HEK293T (cell line): ENCODE results near the gene DOCK3.
A peak's percentile ranks its signal among the peaks of the same experiment; 100 is the strongest.
"Not testable (repeated sequence)": the region's sequence is repeated elsewhere in the genome, so short reads cannot be mapped to it uniquely, and the experiment has no call there.

Experiments
- CTCF ChIA-PET: fragments of 350-600 bp; formaldehyde crosslinking; extraction: SDS; loops from one replicate; lab custom pipeline; 2021; ENCODE audit warnings: antibody characterized with exemption, inconsistent platforms; lab: Yijun Ruan, JAX
- POLR2A ChIA-PET: fragments of 350-600 bp; formaldehyde crosslinking; extraction: SDS; loops from one replicate; lab custom pipeline; 2020; ENCODE audit warnings: antibody characterized with exemption, inconsistent platforms; lab: Yijun Ruan, JAX
- DNase-seq: peaks from one replicate; pipeline ENCODE4 v3.0.0; 2012; ENCODE audit warnings: mixed read lengths; ENCODE audit errors: extremely low spot score
- ARNT ChIP-seq: fragments of 450-650 bp; IDR thresholded peaks from 2 replicates; pipeline ENCODE4 v1.6.1; 2017; ENCODE audit warnings: mild to moderate bottlenecking
- BHLHE40 ChIP-seq: fragments of 450-650 bp; IDR thresholded peaks from 2 replicates; pipeline ENCODE4 v1.6.1; 2016; ENCODE audit warnings: mild to moderate bottlenecking, moderate library complexity, borderline replicate concordance
- CTBP1 ChIP-seq: fragments of 450-650 bp; IDR thresholded peaks from 2 replicates; pipeline ENCODE4 v1.6.1; 2016; ENCODE audit warnings: borderline replicate concordance
- ELF4 ChIP-seq: fragments of 450-650 bp; IDR thresholded peaks from 2 replicates; pipeline ENCODE4 v1.6.1; 2017; ENCODE audit warnings: antibody characterized with exemption
- FOXA1 ChIP-seq: fragments of 450-650 bp; IDR thresholded peaks from 2 replicates; pipeline ENCODE4 v1.6.1; 2016; ENCODE audit warnings: mild to moderate bottlenecking
- FOXK2 ChIP-seq: fragments of 450-650 bp; IDR thresholded peaks from 2 replicates; pipeline ENCODE4 v1.6.1; 2016; ENCODE audit warnings: mild to moderate bottlenecking
- FOXM1 ChIP-seq: fragments of 450-650 bp; IDR thresholded peaks from 2 replicates; pipeline ENCODE4 v1.6.1; 2017; ENCODE audit warnings: mild to moderate bottlenecking, borderline replicate concordance
- HDGF ChIP-seq: fragments of 450-650 bp; IDR thresholded peaks from 2 replicates; pipeline ENCODE4 v1.6.1; 2017; ENCODE audit warnings: antibody characterized with exemption, borderline replicate concordance
- L3MBTL2 ChIP-seq: fragments of 450-650 bp; conservative IDR thresholded peaks from 2 replicates; pipeline ENCODE4 v1.6.1; 2016; ENCODE audit warnings: mild to moderate bottlenecking
- LEF1 ChIP-seq: fragments of 450-650 bp; IDR thresholded peaks from 2 replicates; pipeline ENCODE4 v1.6.1; 2017; ENCODE audit warnings: mild to moderate bottlenecking, borderline replicate concordance
- NFRKB ChIP-seq: fragments of 450-650 bp; IDR thresholded peaks from 2 replicates; pipeline ENCODE4 v1.6.1; 2016; ENCODE audit warnings: mild to moderate bottlenecking, moderate library complexity
- PKNOX1 ChIP-seq: fragments of 450-650 bp; IDR thresholded peaks from 2 replicates; pipeline ENCODE4 v1.6.1; 2016
- SP1 ChIP-seq: fragments of 450-650 bp; IDR thresholded peaks from 2 replicates; pipeline ENCODE4 v1.6.1; 2017
- SUZ12 ChIP-seq: fragments of 450-650 bp; IDR thresholded peaks from 2 replicates; pipeline ENCODE4 v1.6.1; 2016; ENCODE audit warnings: mild to moderate bottlenecking
- TARDBP ChIP-seq: fragments of 450-650 bp; IDR thresholded peaks from 2 replicates; pipeline ENCODE4 v1.6.1; 2016
- ZNF384 ChIP-seq: fragments of 450-650 bp; IDR thresholded peaks from 2 replicates; pipeline ENCODE4 v1.6.1; 2016

DOCK3 gene

GRCh38 chr3:51384726-51385473 is 710.2 kb downstream of the DOCK3 start, which contains the start of gene MANF:
MANF (plus strand) TSS chr3:51385291; CDS start chr3:51385343, 52 bp downstream.
- DNase-seq = peak; percentile 98
- CTCF ChIA-PET = interaction anchor here (0.9 kb wide), 1 partner anchor 13 kb away, joined by 3 read pairs; no protein-coding TSS in a partner anchor
- POLR2A ChIA-PET = interaction anchor here (0.7 to 2.5 kb wide), 12 partner anchors 9 to 769 kb away, joined by 3 to 10 read pairs (median 5); partner anchors contain the start of genes DCAF1 and MAPKAPK3
- no peak for TF ChIP-seq ELF4
- TF ChIP-seq FOXA1 = no peak
- no peak for TF ChIP-seq CTBP1
- peak; percentile 62; the same call in 1 of the 2 replicates for TF ChIP-seq NFRKB
- TF ChIP-seq FOXM1 = no peak
- no peak for TF ChIP-seq ARNT
- TF ChIP-seq FOXK2 = no peak
- TF ChIP-seq HDGF = 0 out of 2 replicates have a peak, but pooled peaks have one; percentile 29
- TF ChIP-seq ZNF384 = no peak

- ChIA-PET CTCF (interaction anchor here (0.9 kb wide), 1 partner anchor 13 kb away, joined by 3 read pairs; no protein-coding TSS in a partner anchor), POLR2A (interaction anchor here (1.0 to 2.5 kb wide), 7 partner anchors 9 to 713 kb away, joined by 4 to 10 read pairs (median 6); partner anchors contain the start of gene DCAF1)
- TF ChIP-seq PKNOX1 (no peak), L3MBTL2 (peak; percentile 74)
- no peak for DNase-seq
Observed at GRCh38 chr3:51385621-51386091, 710.9 kb downstream of the DOCK3 start.

- ChIA-PET CTCF (interaction anchor here (0.6 kb wide), 1 partner anchor 711 kb away, joined by 3 read pairs; no protein-coding TSS in a partner anchor), POLR2A (interaction anchor here (1.1 to 2.5 kb wide), 5 partner anchors 9 to 713 kb away, joined by 5 to 10 read pairs (median 7); partner anchors contain the start of gene DCAF1)
- TF ChIP-seq FOXM1 (no peak), HDGF (no peak), NFRKB (no peak), BHLHE40 (no peak), FOXK2 (no peak), ARNT (no peak), SP1 (no peak), L3MBTL2 (no peak), SUZ12 (no peak), ZNF384 (no peak), TARDBP (no peak)
- no peak for DNase-seq
Observed at GRCh38 chr3:51386159-51386851, 711.6 kb downstream of the DOCK3 start.

- ChIA-PET CTCF (interaction anchor here (0.9 kb wide), 1 partner anchor 9 kb away, joined by 3 read pairs; no protein-coding TSS in a partner anchor), POLR2A (interaction anchor here (1.4 kb wide), 1 partner anchor 770 kb away, joined by 3 read pairs; the partner anchor contains the start of gene MAPKAPK3)
- DNase-seq = no peak
- TF ChIP-seq SP1 (no peak), FOXK2 (no peak), BHLHE40 (no peak), FOXA1 (no peak), L3MBTL2 (no peak), HDGF (no peak), NFRKB (no peak), TARDBP (no peak), ARNT (no peak), PKNOX1 (no peak), FOXM1 (no peak), CTBP1 (no peak), SUZ12 (no peak), ZNF384 (no peak), ELF4 (no peak), LEF1 (no peak)
Observed at GRCh38 chr3:51386852-51387229, 712.1 kb downstream of the DOCK3 start.

- POLR2A ChIA-PET = interaction anchor here (1.4 kb wide), 1 partner anchor 770 kb away, joined by 3 read pairs; the partner anchor contains the start of gene MAPKAPK3
- CTCF ChIA-PET = interaction anchor here (0.9 kb wide), 1 partner anchor 9 kb away, joined by 3 read pairs; no protein-coding TSS in a partner anchor
- DNase-seq = not testable (repeated sequence)
Observed at GRCh38 chr3:51387281-51387680, 712.6 kb downstream of the DOCK3 start.

- ChIA-PET POLR2A (interaction anchor here (0.6 to 3.1 kb wide), 3 partner anchors 111 to 772 kb away, joined by 3 to 16 read pairs (median 3); partner anchors contain the start of genes DCAF1 and MAPKAPK3), CTCF (interaction anchor here (0.6 to 1.8 kb wide), 8 partner anchors 20 to 820 kb away, joined by 3 to 7 read pairs (median 4); no protein-coding TSS in a partner anchor)
- no peak for DNase-seq
- TF ChIP-seq ARNT (no peak), TARDBP (no peak), FOXM1 (no peak), ZNF384 (no peak), BHLHE40 (no peak), PKNOX1 (no peak), SP1 (no peak), L3MBTL2 (no peak), LEF1 (no peak), FOXK2 (no peak), SUZ12 (no peak), FOXA1 (no peak), ELF4 (no peak), HDGF (no peak), NFRKB (no peak)
Observed at GRCh38 chr3:51388286-51389029, 713.7 kb downstream of the DOCK3 start.
